Measurements from ENCODE around the gene TBX4.

GRCh38 chr17:61495161-61495857 lies 43.1 kb downstream of the TBX4 start:
- TF ChIP-seq GATA3 (IDR thresholded peaks at IDR 0.05; ENCODE audit: low read depth, low read length) (no peak), GATA2 (IDR thresholded peaks at IDR 0.05; ENCODE audit: low read depth, low read length) (no peak)
